ENCODE measurements around the gene RANBP3.

DNA sequence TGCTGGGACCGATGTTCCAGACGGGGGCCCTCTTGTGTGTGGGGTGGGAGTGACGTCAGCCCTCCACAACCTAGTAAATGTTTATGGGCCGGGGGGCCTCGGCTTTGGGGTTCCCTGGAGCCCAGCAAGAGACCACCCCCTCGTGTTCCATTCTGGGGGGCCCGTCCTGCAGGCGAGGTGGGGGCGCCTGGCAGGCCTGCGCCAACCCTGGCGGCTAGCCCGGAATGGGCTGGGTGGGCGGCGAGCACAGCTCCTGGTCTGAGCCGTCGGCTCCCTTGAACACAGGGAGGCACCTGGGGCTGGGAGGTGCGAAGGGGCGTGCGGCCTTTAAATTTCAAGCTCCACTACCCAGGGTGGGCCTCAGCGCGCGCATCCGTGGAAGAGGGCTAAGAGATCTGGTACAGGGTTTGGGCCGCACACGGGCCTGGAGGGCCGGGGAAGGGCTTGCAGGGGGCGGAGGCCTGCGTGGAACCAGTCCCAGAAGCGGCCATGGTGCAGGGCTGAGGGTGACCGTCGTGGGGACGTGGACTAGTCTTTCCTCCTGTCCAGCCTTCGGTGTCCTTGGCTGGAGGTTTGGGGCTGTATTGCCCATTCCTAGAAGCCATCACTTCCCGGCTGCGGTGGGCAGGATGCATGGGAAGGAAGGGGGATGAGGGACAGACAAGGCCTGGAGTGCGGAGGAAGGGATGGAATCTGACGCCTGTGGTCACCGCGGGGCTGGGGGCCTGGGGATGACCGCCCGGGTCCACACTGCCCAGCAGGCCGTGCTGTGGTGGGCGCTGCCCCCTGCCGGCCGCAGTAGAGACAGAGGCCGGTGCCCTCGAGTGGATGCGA, 85.8 kb downstream of the RANBP3 start:
- TF ChIP-seq, protein P1, sequence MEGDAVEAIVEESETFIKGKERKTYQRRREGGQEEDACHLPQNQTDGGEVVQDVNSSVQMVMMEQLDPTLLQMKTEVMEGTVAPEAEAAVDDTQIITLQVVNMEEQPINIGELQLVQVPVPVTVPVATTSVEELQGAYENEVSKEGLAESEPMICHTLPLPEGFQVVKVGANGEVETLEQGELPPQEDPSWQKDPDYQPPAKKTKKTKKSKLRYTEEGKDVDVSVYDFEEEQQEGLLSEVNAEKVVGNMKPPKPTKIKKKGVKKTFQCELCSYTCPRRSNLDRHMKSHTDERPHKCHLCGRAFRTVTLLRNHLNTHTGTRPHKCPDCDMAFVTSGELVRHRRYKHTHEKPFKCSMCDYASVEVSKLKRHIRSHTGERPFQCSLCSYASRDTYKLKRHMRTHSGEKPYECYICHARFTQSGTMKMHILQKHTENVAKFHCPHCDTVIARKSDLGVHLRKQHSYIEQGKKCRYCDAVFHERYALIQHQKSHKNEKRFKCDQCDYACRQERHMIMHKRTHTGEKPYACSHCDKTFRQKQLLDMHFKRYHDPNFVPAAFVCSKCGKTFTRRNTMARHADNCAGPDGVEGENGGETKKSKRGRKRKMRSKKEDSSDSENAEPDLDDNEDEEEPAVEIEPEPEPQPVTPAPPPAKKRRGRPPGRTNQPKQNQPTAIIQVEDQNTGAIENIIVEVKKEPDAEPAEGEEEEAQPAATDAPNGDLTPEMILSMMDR (IDR thresholded peaks at IDR 0.05): peak; percentile 30 to 70 (median 48)
- TF ChIP-seq POLR2A (IDR thresholded peaks at IDR 0.05): no peak

Measured in thyroid gland (tissue), 4 donors.